HG02759 (cell line): Measurements from ENCODE around the gene KCTD1.

Source experiments
- ATAC-seq: cut with Tn5 transposase; IDR thresholded peaks from one replicate; pipeline ENCODE4 v1.9.1; 2021; ENCODE audit warnings: mild to moderate bottlenecking, moderate library complexity; ENCODE audit not compliant: unreplicated experiment

Gene KCTD1

DNA sequence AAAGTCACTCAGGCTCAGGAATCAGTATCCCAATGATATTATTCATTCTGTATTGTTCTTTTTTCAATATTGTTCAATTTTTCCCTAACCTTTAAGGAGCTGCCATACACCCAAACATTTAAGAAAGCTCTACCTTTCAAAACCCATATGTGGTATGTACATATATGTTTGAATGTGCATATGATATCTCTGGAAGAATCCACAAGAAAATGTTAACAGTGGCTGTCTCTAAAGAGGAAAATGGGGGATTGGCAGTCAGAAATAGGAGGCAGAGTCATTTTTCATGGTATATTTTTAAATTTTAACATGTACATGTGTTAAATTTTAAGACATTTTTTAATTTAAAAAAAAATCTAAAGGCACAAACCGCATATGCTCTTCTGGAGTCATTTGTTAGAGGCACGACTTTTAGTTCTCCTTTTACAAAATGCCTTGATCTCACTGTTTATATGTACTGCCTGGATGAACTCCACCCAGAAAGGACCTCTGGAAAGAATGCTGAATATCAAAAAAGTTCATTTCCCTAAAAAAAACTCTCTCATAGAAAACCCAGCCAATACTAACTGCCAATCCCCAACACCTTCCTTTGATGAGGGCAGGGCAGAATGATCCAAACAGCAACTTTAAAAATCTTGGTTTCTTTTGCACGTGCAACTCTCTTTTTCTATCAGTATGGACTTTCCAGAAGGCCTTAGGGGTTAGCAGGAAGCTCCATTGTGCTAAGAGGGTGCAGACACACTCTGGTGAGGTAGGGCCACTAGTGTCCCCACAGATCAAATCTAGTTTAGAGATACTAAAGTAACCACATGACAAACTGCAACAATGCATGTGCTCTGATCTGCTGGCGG lies 23.6 kb downstream of the KCTD1 start:
- ATAC-seq: no peak

DNA sequence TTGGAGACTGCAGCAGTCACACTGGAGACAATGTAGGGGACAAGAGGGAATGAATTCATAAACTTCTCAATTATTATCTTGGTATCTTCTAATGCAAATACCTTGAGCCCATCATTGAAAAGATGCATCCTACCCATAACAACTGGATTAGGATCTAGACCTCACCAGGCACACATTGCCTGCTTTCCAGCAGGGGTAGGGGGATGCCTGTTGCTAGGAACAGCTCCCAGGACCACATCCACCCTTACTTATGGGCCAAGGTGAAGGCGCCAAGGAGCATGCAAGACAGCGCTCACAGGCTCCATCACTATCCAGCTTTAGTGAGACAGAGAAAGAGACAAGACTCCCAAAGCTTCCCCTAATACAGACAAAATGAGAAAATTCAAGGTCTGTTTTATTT lies 24.4 kb downstream of the KCTD1 start:
- ATAC-seq: no peak

DNA sequence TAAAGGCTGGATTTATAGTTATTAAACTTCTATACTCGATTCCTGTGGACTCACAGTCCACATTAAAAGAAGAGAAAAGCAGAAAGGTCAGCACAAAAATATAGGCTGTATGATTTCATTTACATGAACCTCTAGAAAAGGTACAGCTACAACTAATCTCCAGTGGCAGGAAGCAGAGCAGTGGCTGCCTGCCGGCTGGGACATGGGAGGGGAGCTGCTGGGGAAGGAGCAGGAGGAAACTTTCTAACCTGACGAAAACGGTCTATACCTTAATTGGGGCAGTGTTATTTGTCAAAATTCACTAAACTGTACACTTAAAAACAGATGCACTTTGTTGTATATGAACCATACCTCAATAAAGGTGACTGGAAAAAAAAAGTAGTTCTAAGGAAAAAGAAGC lies 26.7 kb downstream of the KCTD1 start:
- ATAC-seq: no peak

DNA sequence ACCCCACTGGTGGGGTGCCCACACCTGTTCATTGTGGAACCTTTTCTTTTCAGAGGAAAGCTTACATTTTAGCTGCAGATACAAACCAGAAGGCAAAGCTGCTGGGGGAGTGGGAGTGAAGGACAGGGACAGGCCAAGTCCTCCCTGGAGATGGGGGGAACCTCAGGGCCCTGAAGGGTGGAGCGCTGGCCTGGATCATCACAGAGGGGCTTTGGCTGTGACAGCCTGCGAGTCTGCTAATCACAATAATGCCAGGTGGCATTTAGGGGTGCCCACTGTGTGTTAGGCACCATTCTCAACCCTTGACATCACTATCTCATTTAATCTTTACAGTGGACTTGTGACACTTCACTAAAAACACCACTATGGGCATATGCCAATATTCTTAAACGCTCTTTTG lies 27.4 kb downstream of the KCTD1 start:
- no peak for ATAC-seq

DNA sequence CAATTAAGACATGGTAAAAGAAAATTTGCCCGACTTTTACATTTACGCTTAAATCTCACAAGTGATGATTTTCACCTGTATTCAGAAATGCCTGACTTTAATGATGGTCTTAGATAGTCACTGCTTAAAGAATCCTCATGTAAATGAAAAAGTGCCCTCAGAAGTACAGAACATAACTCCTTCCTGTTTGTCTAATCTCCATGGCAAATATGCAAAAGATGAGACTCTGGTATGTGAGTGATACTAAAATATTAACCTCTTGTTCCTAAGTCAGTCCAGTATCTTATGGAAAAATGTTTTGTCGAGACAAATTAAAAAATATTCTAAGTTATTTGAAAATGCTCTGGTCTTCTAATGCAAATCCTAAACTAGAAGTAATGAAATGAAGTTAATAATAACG lies 29.2 kb downstream of the KCTD1 start:
- no peak for ATAC-seq

DNA sequence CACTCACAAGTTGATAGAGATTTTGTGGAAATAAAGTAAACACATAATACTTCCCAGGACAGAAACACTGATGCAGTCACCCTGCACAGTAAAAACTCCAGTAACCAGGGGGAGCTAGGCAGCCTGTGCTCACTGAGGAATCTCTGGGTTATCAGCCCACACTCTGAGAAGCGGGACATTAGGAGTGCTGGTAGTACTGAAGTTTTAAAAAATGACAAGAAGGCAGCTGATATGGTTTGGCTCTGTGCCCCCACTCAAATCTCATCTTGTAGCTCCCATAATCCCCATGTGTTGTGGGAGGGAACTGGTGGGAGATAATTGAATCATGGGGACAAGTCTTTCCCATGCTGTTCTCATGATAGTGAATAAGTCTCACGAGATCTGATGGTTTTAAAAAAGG lies 31.4 kb downstream of the KCTD1 start:
- ATAC-seq: no peak

DNA sequence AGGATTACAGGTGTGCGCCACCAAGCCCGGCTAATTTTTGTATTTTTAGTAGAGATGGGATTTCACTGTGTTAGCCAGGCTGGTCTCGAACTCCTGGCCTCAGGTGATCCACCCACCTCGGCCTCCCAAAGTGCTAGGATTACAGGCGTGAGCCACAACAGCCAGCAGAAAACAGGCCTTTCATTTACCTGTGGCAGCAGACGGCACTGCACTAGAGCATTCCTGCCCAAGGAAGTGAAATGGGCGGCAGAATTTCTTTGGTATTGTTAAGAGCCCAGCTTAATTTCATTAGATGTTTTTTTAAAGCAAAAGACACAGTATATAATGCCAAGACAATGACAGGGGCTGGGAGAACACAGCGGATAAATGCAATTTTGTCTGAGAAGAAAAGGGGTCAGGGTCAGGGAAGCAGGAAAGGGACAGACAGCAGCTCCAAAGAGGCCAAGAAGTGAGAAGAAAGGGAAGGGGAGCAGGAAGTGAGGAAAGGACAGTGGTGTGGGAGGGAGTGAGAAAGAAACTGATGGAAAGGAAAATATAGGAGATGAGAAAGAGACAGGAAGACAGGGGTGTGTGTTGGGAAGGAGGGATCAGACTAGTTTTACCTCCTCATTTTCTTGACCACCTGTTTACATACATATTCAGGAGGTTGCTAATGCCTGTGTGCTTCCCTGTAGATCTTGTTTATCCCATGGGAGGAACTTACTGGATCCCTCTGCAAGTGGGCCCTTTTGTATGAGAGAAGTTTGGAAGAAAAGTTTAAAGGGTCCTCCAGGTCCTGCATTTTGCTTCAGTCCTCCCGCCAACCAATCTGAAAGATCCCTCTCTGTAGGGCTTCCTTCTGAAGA lies 32.5 kb downstream of the KCTD1 start:
- ATAC-seq: no peak

DNA sequence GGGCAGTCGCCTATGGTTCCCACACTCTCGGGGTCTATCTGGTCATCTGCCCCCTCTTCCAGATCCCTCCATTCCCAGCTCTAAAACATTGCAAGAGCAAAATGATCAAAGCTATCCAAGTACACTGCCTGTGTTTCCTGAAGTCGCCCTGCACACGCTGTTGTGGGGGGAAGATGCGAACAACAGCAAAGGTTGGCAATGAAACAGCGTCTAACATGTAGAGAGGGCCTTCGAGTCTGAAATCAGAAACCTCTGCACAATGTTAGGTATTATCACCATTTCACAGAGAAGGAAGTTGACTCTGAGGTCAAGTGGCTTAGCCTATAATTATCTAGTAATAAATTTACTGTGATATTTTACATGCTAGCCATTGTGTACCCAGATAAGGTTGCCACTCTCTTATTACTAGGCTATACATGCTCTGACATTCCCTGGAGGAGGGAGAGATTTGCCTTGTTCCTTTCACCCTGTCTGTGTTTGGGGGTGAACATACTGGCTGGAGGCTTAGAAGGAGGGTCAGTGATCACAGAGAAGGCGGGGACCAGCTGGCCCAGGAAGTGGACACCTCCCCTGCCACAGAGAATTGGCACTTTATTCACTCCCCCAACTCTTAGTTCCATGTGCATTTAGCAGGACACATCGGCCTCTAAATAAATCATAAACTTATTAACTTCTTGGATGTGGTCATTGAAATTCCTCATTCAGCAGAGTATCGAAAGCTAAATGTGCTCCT lies 36.8 kb downstream of the KCTD1 start:
- no peak for ATAC-seq

DNA sequence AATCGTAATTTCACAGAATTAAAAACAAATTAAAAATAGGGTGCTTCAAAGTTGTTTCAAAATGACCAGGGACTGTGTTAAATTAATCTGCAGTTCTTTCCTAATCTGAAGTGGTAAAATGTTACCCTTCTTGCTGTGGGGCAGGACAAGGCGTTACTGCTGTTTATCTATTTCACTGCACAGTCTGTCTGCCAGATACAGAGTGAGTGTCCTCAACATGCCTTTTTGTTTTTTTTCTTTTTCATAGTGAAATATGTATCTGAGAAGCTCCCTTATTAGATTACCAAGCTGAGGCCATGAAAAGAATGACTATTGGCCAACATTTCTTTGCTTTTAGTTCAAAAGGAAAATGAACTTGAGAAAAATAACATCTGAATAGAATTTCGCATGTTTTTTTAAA lies 38.0 kb downstream of the KCTD1 start:
- ATAC-seq: no peak

DNA sequence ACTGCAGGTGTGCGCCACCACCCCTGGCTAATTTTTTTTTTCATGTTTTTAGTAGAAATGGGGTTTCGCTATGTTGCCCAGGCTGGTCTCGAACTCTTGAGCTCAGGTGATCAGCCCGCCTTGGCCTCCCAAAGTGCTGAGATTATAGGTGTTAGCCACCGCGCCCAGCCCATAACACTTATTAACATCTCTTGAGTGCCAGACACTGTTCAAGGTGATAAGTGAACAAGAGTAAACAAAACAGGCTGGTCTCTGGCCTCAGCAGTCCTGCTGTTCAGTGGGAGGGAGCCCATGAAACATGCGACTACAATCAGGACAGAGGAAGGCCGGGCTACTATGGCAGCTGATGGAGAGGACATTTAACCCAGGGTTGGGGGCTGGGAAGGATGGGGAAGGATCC lies 42.3 kb downstream of the KCTD1 start:
- ATAC-seq: no peak

DNA sequence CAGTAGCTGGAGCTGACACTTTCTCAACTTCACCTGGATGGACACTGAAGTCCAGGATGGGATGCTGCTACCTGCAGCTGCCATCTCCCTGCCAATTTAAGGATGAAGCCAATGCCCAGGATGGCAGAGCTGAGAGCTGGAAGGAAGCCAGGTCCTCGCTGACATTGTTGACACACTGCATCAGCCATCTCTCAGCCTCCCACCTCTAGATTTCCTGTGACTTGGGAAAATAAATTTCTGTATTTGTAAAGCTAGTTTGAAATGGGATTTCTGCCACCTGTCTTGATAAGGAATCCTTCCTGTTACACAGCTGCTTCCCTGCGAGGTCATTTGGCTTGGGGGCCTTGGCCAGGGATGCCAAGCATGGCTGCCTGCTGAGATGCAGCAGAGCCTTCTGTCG lies 43.5 kb downstream of the KCTD1 start:
- ATAC-seq: no peak

DNA sequence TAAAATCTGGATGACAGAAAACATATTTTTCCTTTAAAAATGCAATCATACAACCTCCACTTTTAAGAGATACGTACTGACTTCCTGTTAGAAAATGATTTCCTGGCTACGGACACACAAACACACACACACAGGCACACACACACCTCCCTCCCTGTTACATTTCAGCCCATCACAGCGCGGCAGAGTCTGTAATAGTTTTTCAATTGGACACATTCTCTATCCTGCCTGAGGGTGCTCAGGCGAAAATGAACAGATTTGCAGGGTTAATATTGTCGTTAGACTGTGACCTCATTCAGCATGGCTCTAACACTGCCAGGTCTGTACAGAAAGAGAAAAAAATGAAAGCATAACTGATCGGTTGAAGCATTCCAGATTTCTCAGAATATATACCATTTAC lies 45.0 kb downstream of the KCTD1 start:
- no peak for ATAC-seq

DNA sequence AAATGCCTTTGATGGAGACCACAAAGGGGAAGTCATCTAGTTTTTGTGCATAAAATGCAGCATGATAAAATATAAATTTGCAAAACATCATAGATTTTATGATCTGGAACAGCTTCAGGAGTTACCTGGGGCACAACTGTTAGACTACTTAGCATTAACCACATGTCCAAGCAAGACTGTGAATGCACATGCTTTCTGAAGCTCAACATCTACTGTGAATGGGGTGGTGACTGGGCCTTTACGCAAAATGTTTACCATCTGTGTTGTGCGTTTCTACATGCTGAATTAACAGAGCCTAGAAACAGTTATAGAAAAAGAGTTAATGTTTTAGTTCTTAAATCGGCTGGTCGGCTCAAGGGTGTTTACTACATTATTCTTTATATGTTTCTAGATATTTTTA lies 45.5 kb downstream of the KCTD1 start:
- no peak for ATAC-seq

DNA sequence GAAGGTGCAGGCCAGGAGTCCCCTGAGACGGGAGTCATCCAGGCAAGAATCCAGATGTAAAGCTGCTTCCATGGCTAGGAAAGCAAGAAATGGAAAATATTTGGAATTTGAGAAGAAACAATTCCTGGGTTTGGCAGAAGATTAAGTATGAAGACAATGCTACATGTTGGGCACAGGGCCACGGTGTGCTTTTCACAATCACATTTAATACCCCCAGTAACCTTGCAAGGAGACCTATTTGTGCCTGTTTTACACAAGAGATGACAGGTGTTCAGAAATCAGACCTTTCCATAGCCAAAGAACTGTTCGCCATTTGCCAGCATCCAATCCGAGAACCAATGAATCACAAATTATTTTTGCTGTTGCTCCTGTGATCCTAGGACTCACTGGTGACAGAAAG lies 50.5 kb downstream of the KCTD1 start:
- no peak for ATAC-seq

DNA sequence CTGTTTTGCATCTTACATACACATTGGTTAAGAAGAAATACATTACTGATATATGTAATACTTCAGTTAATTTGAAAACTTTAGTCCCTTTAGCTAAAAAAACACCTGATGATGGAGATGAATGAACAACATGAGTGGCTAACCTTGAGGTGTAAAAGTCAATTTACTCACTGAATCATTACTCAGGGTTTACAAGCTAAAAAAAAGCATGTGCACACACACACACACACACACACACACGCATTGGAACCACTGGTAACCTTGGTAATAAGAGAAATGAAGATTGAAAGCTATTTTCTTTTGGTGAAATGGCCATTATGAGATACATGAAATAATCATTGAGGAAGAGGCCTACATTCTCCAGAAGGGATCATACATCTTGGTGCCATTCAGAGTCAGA lies 51.8 kb downstream of the KCTD1 start:
- no peak for ATAC-seq

DNA sequence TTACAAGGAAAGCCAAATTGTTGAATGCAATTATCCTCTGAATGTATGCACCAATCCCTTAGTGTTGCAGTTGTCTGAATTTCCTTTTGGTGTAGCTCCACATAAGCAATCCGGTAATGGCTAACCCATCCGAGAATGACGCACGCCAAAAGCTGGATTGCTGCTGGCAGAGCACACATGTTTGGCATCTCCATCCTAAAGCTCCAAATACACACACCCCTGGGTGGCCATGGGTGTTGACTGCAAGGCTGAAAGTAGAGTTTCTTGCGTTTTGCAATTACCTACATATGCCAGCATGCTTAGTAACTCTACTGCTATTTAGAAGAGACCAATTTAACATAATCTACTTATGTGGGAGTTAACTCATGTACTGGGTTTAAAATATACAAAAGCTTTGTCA lies 53.1 kb downstream of the KCTD1 start:
- no peak for ATAC-seq

DNA sequence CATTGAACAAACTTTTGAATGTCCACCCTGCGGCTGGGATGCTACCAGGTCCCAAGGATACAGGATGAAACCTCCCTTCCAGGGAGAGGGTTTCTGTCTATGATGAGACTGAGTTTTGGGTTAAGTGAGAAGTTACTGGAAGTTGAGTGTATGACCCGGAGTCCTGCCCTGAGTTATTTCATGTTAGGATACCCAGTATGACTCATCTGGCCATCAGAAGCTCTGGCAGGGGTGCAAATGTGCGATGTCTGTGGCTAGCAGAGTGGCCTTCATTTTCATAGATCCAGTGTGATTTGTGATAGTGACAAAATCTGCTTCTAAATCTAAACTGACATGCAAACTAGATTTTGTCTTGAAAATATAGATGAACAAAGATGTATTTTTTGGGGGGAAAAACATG lies 55.3 kb downstream of the KCTD1 start:
- ATAC-seq: no peak

DNA sequence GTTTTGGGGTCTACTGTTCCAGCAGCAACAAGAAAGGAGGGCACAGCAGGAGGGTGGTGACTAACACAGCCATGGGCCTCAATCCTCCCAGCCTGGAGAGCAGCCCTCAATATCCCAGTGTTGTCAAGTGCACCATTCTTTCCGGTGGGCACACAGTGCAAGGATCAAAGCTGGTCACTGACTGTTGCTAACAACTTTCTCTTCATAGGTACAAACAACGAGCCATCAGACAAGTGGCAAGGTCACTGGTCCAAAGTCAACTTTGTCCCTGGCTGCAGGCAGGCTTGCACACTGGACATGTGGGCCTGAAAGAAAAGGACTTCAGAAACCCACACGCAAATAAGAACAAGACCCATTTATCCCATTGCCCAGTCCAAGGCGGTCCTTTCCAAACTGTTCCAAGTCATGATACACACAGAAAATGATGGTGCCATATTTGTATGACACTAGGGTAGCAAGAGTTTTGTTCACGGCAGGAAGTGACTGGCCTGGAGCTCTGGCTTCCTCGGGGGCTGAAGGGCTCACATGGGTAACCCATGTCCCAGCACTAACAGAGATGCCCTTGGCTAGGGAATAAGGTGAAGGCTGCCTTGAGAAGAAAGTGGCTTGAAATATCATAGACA lies 57.0 kb downstream of the KCTD1 start:
- ATAC-seq: no peak

DNA sequence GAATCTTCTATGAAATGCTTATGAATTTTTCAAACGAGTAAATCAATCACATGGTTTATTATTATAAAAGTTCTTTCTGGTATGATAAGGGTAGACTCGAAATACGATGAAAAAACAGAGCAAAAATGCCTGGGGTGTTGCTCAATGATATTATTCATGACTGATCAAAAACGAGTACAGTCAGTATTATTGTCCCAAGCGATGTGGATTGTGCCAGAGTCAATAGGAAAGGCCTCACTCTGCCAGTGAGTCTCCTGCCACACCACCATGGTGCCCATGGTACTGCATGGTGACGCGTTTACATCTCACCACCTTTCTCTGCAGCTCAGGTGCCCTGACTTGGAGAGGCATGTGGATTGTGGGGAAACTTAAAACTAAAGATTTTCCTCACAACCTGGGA lies 58.5 kb downstream of the KCTD1 start:
- no peak for ATAC-seq

DNA sequence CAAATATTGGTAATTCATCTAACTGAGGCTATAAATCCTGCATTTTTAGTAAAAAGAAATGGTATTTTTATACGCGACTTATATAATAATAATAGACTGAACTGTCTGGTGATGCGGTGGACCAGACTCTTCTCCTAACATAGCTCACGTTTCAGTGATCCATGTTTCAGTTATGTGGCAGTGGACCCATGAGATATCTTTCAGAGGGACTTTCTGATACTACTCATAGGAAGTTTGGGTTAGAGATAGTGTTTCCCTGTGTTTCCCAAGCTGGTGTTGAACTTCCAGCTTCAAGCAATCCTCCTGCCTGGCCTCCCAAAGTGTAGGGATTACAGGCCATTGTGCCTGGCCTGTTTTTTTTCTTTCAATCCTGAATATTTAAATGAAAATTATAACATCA lies 59.2 kb downstream of the KCTD1 start:
- no peak for ATAC-seq

DNA sequence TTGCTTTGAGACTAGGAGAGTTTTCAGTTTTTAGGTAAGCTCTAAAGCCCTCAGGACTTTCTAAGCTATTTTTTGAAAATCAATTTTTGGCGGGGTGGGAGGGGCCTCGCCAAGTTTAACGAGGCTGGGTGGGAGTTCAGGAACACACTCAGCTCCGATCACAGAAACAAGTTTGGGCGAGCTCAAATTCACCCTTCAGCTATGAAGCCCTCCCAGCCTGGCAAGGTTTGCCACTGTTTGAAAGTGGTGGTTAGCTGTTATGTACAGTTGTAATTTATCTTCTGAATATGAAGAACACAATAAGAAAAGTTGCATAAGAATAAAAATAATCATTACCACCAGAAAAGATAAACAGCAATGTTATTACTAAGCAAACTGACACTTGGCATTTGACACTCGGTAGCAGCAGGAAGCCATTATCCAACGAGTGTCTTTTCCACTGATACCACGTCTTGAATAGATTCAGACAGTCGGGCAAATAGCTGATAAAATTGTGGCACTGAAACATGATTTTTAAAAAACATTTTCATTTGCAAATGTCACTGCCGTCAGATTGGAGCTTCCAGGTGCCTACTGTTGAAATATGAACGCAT lies 59.8 kb downstream of the KCTD1 start:
- ATAC-seq: no peak
